H4 (cell line): ENCODE data around the gene NAE1. TPM values are rescaled to one million over a fixed set of nuclear protein-coding genes. Genes with fewer than 3 reads are reported as not detected.

ENCODE experiments used
- DNase-seq: peaks from one replicate; pipeline ENCODE4 v3.0.0-alpha.2; 2015; ENCODE audit warnings: low spot score
- total RNA-seq: library from RNA; depleted of rRNA; stranded (reverse); fragments of >200 nt; shearing (Covaris generic); gene quantifications from 2 replicates; pipeline ENCODE4 v1.2.3, GENCODE V29; 2014

The NAE1 gene
- total RNA-seq, 1 experiment from 2014 or later, result 142 TPM

- no peak for DNase-seq
These were observed 19.5 kb upstream of the NAE1 start for GRCh38 chr16:66850115-66850815.

GRCh38 chr16:66849549-66849948 is 18.8 kb upstream of the NAE1 start:
- DNase-seq, result no peak

GRCh38 chr16:66849021-66849420 is 18.2 kb upstream of the NAE1 start:
- DNase-seq, result no peak

GRCh38 chr16:66848172-66848571 is 17.4 kb upstream of the NAE1 start:
- no peak for DNase-seq

GRCh38 chr16:66847533-66848067 is 16.8 kb upstream of the NAE1 start:
- DNase-seq, result no peak

- DNase-seq, result no peak
These were observed 16.1 kb upstream of the NAE1 start for GRCh38 chr16:66846831-66847230.

- DNase-seq, result no peak
These were observed 15.5 kb upstream of the NAE1 start for GRCh38 chr16:66846266-66846665.

GRCh38 chr16:66845791-66846221 is 15.0 kb upstream of the NAE1 start:
- no peak for DNase-seq

GRCh38 chr16:66845080-66845410 is 14.3 kb upstream of the NAE1 start:
- no peak for DNase-seq

GRCh38 chr16:66844342-66845079 is 13.7 kb upstream of the NAE1 start, which contains the start of gene CA7:
CA7 (plus strand) TSS chr16:66844414; CDS start chr16:66844488, 74 bp downstream.
- no peak for DNase-seq

- DNase-seq, result no peak
These were observed 13.2 kb upstream of the NAE1 start for GRCh38 chr16:66844009-66844341.

GRCh38 chr16:66843191-66843590 is 12.4 kb upstream of the NAE1 start:
- DNase-seq, result no peak

GRCh38 chr16:66842765-66843164 is 12.0 kb upstream of the NAE1 start:
- no peak for DNase-seq

- DNase-seq, result no peak
These were observed 10.6 kb upstream of the NAE1 start for GRCh38 chr16:66841366-66841765.

GRCh38 chr16:66840883-66841282 is 10.1 kb upstream of the NAE1 start:
- no peak for DNase-seq

- DNase-seq, result no peak
These were observed 4.0 kb upstream of the NAE1 start for GRCh38 chr16:66834746-66835145.

- DNase-seq, result peak; percentile 39
These were observed 2.0 kb upstream of the NAE1 start for GRCh38 chr16:66832661-66833305.

GRCh38 chr16:66832190-66832589 is 1.4 kb upstream of the NAE1 start:
- no peak for DNase-seq

- DNase-seq, result no peak
These were observed 6.8 kb downstream of the NAE1 start for GRCh38 chr16:66824006-66824405.

- DNase-seq, result no peak
These were observed 16.0 kb downstream of the NAE1 start for GRCh38 chr16:66814734-66815133.

- DNase-seq, result no peak
These were observed 19.7 kb downstream of the NAE1 start for GRCh38 chr16:66811043-66811442.

- no peak for DNase-seq
These were observed 20.4 kb downstream of the NAE1 start for GRCh38 chr16:66810391-66810790.

GRCh38 chr16:66809765-66810164 is 21.0 kb downstream of the NAE1 start:
- DNase-seq, result no peak
